Measurements from ENCODE around the gene CD207. TPM values are rescaled to one million over a fixed set of nuclear protein-coding genes. Genes with fewer than 3 reads are reported as not detected.
"Not testable (repeated sequence)": the region's sequence is repeated elsewhere in the genome, so short reads cannot be mapped to it uniquely, and the experiment has no call there.

Gene CD207
- not detected for total RNA-seq

DNA sequence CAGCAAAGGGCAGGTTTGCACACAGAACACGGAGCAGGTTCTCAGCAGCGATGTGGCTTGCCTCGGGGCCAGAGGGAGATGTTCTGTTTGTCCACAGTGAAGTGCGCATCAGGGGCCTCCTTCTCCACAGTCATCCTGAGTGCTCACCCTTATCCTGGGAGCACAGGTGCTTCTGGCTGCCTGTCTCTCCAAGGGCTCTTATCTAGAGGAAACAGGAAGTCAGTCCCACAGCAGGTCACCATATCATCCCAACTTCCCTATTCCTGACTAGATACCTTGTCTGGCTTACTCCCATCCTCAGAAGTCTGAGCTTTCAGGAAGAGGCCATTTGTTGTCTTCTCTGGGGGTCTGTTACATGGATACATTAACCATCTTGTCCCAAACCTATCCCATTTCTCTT is at the start of gene CD207:
Gene CD207, minus strand, starts transcription at position 174 of the 400 bp plus-strand sequence. Its CDS starts 40 bp downstream, at position 134.
- no peaks in the 10 kb centered on the region for H3K36me3 Mint-ChIP-seq (ENCODE audit: low read depth)
- CTCF ChIA-PET, result interaction anchor here (1.0 kb wide), 1 partner anchor 126 kb away, joined by 3 read pairs; no protein-coding TSS in a partner anchor
- no peak within 1 kb of the TSS for H3K4me3 Mint-ChIP-seq
- POLR2A ChIA-PET, result no interaction called here
- no peaks in the 10 kb centered on the region for H3K9me3 Mint-ChIP-seq
- H3K27me3 Mint-ChIP-seq, result peaks cover 1% of the 10 kb centered on the region
- no peak for DNase-seq
- H3K4me1 Mint-ChIP-seq, result no peaks in the 10 kb centered on the region
- no peak within 1 kb of the TSS for H3K27ac Mint-ChIP-seq

DNA sequence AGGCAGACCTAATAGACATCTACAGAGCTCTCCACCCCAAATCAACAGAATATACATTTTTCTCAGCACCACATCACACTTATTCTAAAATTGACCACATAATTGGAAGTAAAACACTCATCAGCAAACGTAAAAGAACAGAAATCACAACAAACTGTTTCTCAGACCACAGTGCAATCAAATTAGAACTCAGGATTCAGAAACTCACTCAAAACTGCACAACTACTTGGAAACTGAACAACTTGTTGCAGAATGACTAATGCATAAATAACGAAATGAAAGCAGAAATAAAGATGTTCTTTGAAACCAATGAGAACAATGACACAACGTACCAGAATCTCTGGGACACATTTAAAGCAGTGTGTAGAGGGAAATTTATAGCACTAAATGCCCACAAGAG is 42.9 kb upstream of the CD207 start:
- peaks cover 88% of the 10 kb centered on the region for H3K27me3 Mint-ChIP-seq
- DNase-seq; H3K4me3 Mint-ChIP-seq; H3K4me1 Mint-ChIP-seq; POLR2A ChIA-PET; H3K27ac Mint-ChIP-seq; H3K36me3 Mint-ChIP-seq (ENCODE audit: low read depth); H3K9me3 Mint-ChIP-seq; CTCF ChIA-PET: not testable (repeated sequence)

- DNase-seq; H3K27ac Mint-ChIP-seq; H3K4me3 Mint-ChIP-seq; POLR2A ChIA-PET; H3K9me3 Mint-ChIP-seq; H3K36me3 Mint-ChIP-seq (ENCODE audit: low read depth): not testable (repeated sequence)
- CTCF ChIA-PET, result interaction anchor here (1.9 kb wide), 1 partner anchor 72 kb away, joined by 5 read pairs; no protein-coding TSS in a partner anchor
- H3K27me3 Mint-ChIP-seq, result peaks cover 77% of the 10 kb centered on the region
- H3K4me1 Mint-ChIP-seq, result peaks cover 13% of the 10 kb centered on the region
Observed at GRCh38 chr2:70876138-70876537, 40.5 kb upstream of the CD207 start.

DNA sequence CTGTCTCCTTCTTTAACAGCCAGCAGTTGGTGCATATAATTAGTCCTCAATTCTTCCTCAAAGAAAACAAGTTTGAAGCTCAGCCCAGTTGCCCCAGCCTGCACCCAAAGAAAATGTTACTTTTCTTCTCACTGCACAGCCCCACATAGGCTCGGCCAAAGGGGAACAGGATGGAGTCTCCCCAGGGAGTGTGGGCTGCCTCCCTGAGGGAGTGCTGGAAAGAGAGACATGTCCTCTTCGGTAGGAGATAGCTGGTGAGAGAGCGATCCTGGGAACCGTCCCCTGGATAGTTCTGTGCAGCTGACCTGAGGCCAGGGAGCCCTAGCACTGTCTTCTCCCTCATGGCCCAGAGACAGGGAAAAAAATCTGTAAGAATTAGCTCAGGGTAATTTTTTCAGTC is 37.9 kb upstream of the CD207 start:
- H3K27me3 Mint-ChIP-seq, result peaks cover 51% of the 10 kb centered on the region
- H3K4me3 Mint-ChIP-seq, result no peak overlapping the region
- H3K36me3 Mint-ChIP-seq (ENCODE audit: low read depth), result no peaks in the 10 kb centered on the region
- no peak for DNase-seq
- no peaks in the 10 kb centered on the region for H3K9me3 Mint-ChIP-seq
- H3K27ac Mint-ChIP-seq, result no peak overlapping the region
- H3K4me1 Mint-ChIP-seq, result peaks cover 12% of the 10 kb centered on the region
- POLR2A ChIA-PET, result no interaction called here
- CTCF ChIA-PET, result interaction anchor here (1.1 to 4.2 kb wide), 5 partner anchors 11 to 75 kb away, joined by 3 to 17 read pairs (median 4); no protein-coding TSS in a partner anchor

DNA sequence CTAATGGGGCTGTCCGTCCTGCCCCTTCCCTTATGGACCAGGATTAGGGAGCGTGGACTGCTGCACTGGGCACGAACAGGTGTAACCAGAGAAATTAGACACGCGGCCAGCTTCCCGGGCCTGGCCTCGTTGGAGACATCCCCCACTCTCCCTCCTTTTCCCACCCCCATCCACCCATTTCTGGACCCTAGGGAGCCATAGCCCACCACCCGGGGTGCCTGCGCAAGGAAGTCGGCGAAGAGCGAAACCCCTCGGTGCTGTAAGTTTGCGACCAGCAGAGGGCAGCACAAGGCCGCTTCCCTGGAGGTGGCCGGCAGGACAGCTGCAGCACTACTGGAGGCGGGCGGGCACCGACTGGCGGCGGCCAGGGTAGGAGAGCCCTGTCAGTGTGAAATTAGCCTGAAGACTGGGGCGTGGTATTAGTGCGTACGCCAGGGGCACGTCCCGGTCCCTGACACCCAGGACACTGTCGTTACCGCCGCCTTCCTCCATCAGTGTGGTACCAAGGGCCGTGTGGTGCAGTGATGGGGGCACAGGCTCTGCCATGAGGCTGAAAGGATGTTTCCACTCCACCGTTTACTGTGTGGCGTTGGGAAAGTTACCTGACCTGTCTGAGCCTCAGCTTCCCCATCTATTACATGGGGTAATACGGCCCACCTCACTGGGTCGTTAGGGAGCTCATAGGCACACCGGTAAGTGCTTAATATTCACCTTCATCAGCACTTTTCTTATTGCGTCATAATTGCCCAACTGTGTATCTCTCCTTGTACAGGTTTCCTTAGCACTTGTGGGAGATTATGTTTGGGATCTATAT is 36.0 kb upstream of the CD207 start:
- no peak overlapping the region for H3K4me3 Mint-ChIP-seq
- DNase-seq, result peak; percentile 82
- ChIA-PET POLR2A (no interaction called here), CTCF (interaction anchor here (0.5 to 4.2 kb wide), 26 partner anchors 9 to 707 kb away, joined by 3 to 25 read pairs (median 4); partner anchors contain the start of gene ADD2)
- H3K27ac Mint-ChIP-seq, result no peak overlapping the region
- no peaks in the 10 kb centered on the region for H3K9me3 Mint-ChIP-seq
- H3K4me1 Mint-ChIP-seq, result peaks cover 3% of the 10 kb centered on the region
- H3K36me3 Mint-ChIP-seq (ENCODE audit: low read depth), result no peaks in the 10 kb centered on the region
- H3K27me3 Mint-ChIP-seq, result peaks cover 32% of the 10 kb centered on the region

DNA sequence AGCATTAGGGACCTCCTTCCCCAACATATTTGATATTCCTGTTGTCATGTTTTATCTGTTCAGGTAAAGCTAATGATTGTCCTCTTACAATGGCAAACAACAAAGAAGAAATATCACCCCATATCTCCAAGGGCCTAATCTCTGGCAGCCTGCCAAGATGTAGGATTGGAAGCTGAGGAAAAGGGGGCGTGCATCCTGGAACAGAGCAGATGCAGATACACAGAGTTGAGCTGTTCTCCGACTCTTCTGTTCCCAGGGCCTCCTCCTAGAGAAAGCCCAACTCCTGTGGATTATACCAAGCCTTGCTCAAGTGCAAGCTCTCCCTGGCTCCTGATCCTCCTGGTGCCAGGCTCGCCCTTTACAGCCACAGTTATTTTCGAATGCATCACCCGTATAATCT is 35.2 kb upstream of the CD207 start:
- H3K9me3 Mint-ChIP-seq, result no peaks in the 10 kb centered on the region
- H3K36me3 Mint-ChIP-seq (ENCODE audit: low read depth), result no peaks in the 10 kb centered on the region
- H3K4me1 Mint-ChIP-seq, result peaks cover 3% of the 10 kb centered on the region
- ChIA-PET CTCF (interaction anchor here (0.5 to 4.2 kb wide), 18 partner anchors 8 to 708 kb away, joined by 3 to 25 read pairs (median 4); no protein-coding TSS in a partner anchor), POLR2A (no interaction called here)
- peaks cover 32% of the 10 kb centered on the region for H3K27me3 Mint-ChIP-seq
- DNase-seq, result no peak
- H3K27ac Mint-ChIP-seq, result no peak overlapping the region
- H3K4me3 Mint-ChIP-seq, result no peak overlapping the region

- DNase-seq, result no peak
- ChIA-PET CTCF (interaction anchor here (1.3 to 3.8 kb wide), 3 partner anchors 13 to 79 kb away, joined by 3 to 25 read pairs (median 4); no protein-coding TSS in a partner anchor), POLR2A (no interaction called here)
- no peak overlapping the region for H3K27ac Mint-ChIP-seq
- H3K27me3 Mint-ChIP-seq, result peaks cover 23% of the 10 kb centered on the region
- no peaks in the 10 kb centered on the region for H3K9me3 Mint-ChIP-seq
- no peak overlapping the region for H3K4me3 Mint-ChIP-seq
- H3K4me1 Mint-ChIP-seq, result peaks cover 3% of the 10 kb centered on the region
- H3K36me3 Mint-ChIP-seq (ENCODE audit: low read depth), result no peaks in the 10 kb centered on the region
Observed at GRCh38 chr2:70868970-70869369, 33.4 kb upstream of the CD207 start.

GRCh38 chr2:70861777-70862625 is 26.4 kb upstream of the CD207 start:
- H3K9me3 Mint-ChIP-seq, result no peaks in the 10 kb centered on the region
- H3K36me3 Mint-ChIP-seq (ENCODE audit: low read depth), result no peaks in the 10 kb centered on the region
- ChIA-PET CTCF (interaction anchor here (1.3 to 3.0 kb wide), 2 partner anchors 11 kb away, joined by 4 to 17 read pairs; no protein-coding TSS in a partner anchor), POLR2A (no interaction called here)
- peaks cover 54% of the 10 kb centered on the region for H3K27me3 Mint-ChIP-seq
- no peak overlapping the region for H3K4me3 Mint-ChIP-seq
- peaks cover 2% of the 10 kb centered on the region for H3K4me1 Mint-ChIP-seq
- no peak overlapping the region for H3K27ac Mint-ChIP-seq
- DNase-seq, result peak; percentile 76

DNA sequence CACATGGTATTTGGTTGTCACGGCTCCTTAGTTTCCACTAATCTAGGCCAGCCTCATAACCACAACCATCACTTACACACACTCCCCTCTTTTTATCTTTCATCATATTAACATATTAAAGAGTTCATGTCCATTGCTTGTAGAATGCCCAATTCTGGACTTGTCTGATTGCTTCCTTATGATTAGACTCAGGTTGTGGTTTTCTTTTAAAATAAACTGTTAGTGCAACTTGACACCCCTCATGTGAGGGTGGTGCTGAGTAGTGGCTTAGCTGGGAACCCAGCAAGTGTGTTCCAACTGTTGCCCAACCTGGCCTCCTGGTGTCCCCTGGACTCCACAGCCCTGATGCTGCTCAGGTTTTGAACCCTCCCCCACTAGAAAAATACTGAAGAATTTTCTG is 20.1 kb upstream of the CD207 start:
- Mint-ChIP-seq H3K4me1 (peaks cover 24% of the 10 kb centered on the region), H3K36me3 (ENCODE audit: low read depth) (no peaks in the 10 kb centered on the region), H3K9me3 (no peaks in the 10 kb centered on the region), H3K27me3 (peaks cover 32% of the 10 kb centered on the region), H3K27ac (no peak overlapping the region), H3K4me3 (no peak overlapping the region)
- POLR2A ChIA-PET, result no interaction called here
- CTCF ChIA-PET, result interaction anchor here (1.6 kb wide), 2 partner anchors 14 to 92 kb away, joined by 3 to 4 read pairs; no protein-coding TSS in a partner anchor
- DNase-seq, result no peak

GRCh38 chr2:70854411-70854810 is 18.8 kb upstream of the CD207 start:
- H3K36me3 Mint-ChIP-seq (ENCODE audit: low read depth), result no peaks in the 10 kb centered on the region
- H3K27me3 Mint-ChIP-seq, result peaks cover 22% of the 10 kb centered on the region
- H3K4me1 Mint-ChIP-seq, result peaks cover 27% of the 10 kb centered on the region
- H3K9me3 Mint-ChIP-seq, result no peaks in the 10 kb centered on the region
- CTCF ChIA-PET, result no interaction called here
- H3K4me3 Mint-ChIP-seq, result no peak overlapping the region
- POLR2A ChIA-PET, result no interaction called here
- no peak for DNase-seq
- no peak overlapping the region for H3K27ac Mint-ChIP-seq

- Mint-ChIP-seq H3K27ac (no peak overlapping the region), H3K36me3 (ENCODE audit: low read depth) (no peaks in the 10 kb centered on the region), H3K4me1 (peaks cover 27% of the 10 kb centered on the region), H3K4me3 (no peak overlapping the region), H3K27me3 (peaks cover 9% of the 10 kb centered on the region), H3K9me3 (no peaks in the 10 kb centered on the region)
- CTCF ChIA-PET, result interaction anchor here (0.9 to 1.7 kb wide), 3 partner anchors 12 to 95 kb away, joined by 3 to 5 read pairs (median 4); no protein-coding TSS in a partner anchor
- POLR2A ChIA-PET, result no interaction called here
- no peak for DNase-seq
Observed at GRCh38 chr2:70852824-70853223, 17.2 kb upstream of the CD207 start.

GRCh38 chr2:70851704-70852103 is 16.1 kb upstream of the CD207 start:
- Mint-ChIP-seq H3K27me3 (peaks cover 3% of the 10 kb centered on the region), H3K36me3 (ENCODE audit: low read depth) (no peaks in the 10 kb centered on the region), H3K9me3 (no peaks in the 10 kb centered on the region), H3K27ac (peak overlapping the region; percentile 36), H3K4me1 (peaks cover 27% of the 10 kb centered on the region), H3K4me3 (peak overlapping the region; percentile 15)
- ChIA-PET POLR2A (no interaction called here), CTCF (interaction anchor here (0.7 to 1.7 kb wide), 4 partner anchors 10 to 97 kb away, joined by 3 to 5 read pairs (median 4); no protein-coding TSS in a partner anchor)
- DNase-seq, result peak; percentile 46
